Kidney tubule cell (primary cell): ENCODE data around the gene RPE65.
"Not testable (repeated sequence)": the region's sequence is repeated elsewhere in the genome, so short reads cannot be mapped to it uniquely, and the experiment has no call there.

ENCODE experiments used
- DNase-seq: peaks from one replicate; pipeline ENCODE4 v3.0.0-alpha.2; 2018; ENCODE audit warnings: low spot score

Gene RPE65

GRCh38 chr1:68449901-68450300 is at the start of gene RPE65:
Gene RPE65 (minus strand): TSS chr1:68449954. CDS start chr1:68449905, 49 bp downstream.
- DNase-seq = no peak

GRCh38 chr1:68497358-68497698 is 47.6 kb upstream of the RPE65 start:
- DNase-seq = no peak

- DNase-seq = peak; percentile 95
These were observed 47.1 kb upstream of the RPE65 start, which contains the start of gene DEPDC1 for GRCh38 chr1:68496680-68497357. Gene DEPDC1 (minus strand): TSS chr1:68497082. CDS start chr1:68496999, 83 bp downstream.

GRCh38 chr1:68495968-68496679 is 46.4 kb upstream of the RPE65 start:
- DNase-seq = peak; percentile 16

GRCh38 chr1:68495532-68495931 is 45.8 kb upstream of the RPE65 start:
- DNase-seq = peak; percentile 9

- DNase-seq = no peak
These were observed 43.4 kb upstream of the RPE65 start for GRCh38 chr1:68493193-68493592.

GRCh38 chr1:68492255-68492654 is 42.5 kb upstream of the RPE65 start:
- DNase-seq = not testable (repeated sequence)

GRCh38 chr1:68490046-68490651 is 40.4 kb upstream of the RPE65 start:
- no peak for DNase-seq

GRCh38 chr1:68485431-68486022 is 35.8 kb upstream of the RPE65 start:
- no peak for DNase-seq

GRCh38 chr1:68484618-68485017 is 34.9 kb upstream of the RPE65 start:
- DNase-seq = no peak

- DNase-seq = peak; percentile 61
These were observed 31.3 kb upstream of the RPE65 start for GRCh38 chr1:68481041-68481440.

- DNase-seq = peak; percentile 82
These were observed 29.7 kb upstream of the RPE65 start for GRCh38 chr1:68479501-68479900.

- no peak for DNase-seq
These were observed 28.9 kb upstream of the RPE65 start for GRCh38 chr1:68478662-68479061.

GRCh38 chr1:68476626-68477025 is 26.9 kb upstream of the RPE65 start:
- not testable (repeated sequence) for DNase-seq

GRCh38 chr1:68473060-68473459 is 23.3 kb upstream of the RPE65 start:
- DNase-seq = no peak

GRCh38 chr1:68470388-68470970 is 20.7 kb upstream of the RPE65 start:
- DNase-seq = peak; percentile 30

GRCh38 chr1:68464891-68465290 is 15.1 kb upstream of the RPE65 start:
- DNase-seq = no peak

- DNase-seq = no peak
These were observed 11.2 kb upstream of the RPE65 start for GRCh38 chr1:68460935-68461334.

- DNase-seq = peak; percentile 52
These were observed 10.0 kb upstream of the RPE65 start for GRCh38 chr1:68459796-68460195.

- no peak for DNase-seq
These were observed 9.3 kb upstream of the RPE65 start for GRCh38 chr1:68459091-68459490.

GRCh38 chr1:68456202-68456601 is 6.4 kb upstream of the RPE65 start:
- no peak for DNase-seq

- no peak for DNase-seq
These were observed 4.8 kb upstream of the RPE65 start for GRCh38 chr1:68454534-68454933.
